ENCODE data around the gene TBCEL.

Gene TBCEL

DNA sequence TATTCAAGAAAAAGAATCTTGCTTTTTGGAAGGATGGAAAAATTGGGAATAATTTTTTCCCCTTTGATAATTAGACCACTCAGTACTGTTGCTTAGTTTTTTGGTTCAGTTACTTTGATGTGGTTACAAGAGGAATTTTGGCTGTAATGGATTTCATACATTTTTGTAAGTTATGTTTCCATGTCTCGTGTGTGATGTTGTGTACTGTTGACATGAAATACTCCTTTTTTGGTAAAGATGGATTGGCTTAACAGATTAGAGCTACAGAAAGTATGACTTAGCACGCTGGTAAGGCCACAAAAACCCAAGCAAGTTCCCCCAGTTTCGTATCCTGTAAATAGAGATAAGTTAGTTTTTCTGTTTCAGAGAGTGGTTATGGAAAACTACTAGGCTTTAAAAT, 11.9 kb downstream of the TBCEL start:
- Histone ChIP-seq H2AFZ (ENCODE audit: low read depth, low read length, severe bottlenecking) (no peak overlapping the region), H3K9me2 (replicated peaks; ENCODE audit: insufficient read depth, low read length) (no peaks in the 10 kb centered on the region), H4K20me1 (ENCODE audit: low read depth, low read length) (0 out of 2 replicates have a peak, but pooled peaks cover 12% of the 10 kb centered on the region), H3K27me3 (ENCODE audit: low read length) (no peaks in the 10 kb centered on the region), H3K27ac (ENCODE audit: low read depth, low read length) (no peak overlapping the region), H3K4me2 (ENCODE audit: low read depth, low read length, poor library complexity, severe bottlenecking) (no peak overlapping the region), H3K79me2 (ENCODE audit: insufficient read depth, low read length) (no peaks in the 10 kb centered on the region), H3F3A (ENCODE audit: insufficient read depth) (no peaks in the 10 kb centered on the region; the same call in 1 of the 2 replicates), H3K9me3 (ENCODE audit: insufficient read depth, low read length) (no peaks in the 10 kb centered on the region), H3K4me3 (ENCODE audit: insufficient read depth, low read length, poor library complexity, severe bottlenecking) (no peak overlapping the region), H3K36me3 (ENCODE audit: low read length) (no peaks in the 10 kb centered on the region), H3K9ac (ENCODE audit: low read length) (no peak overlapping the region)
- TF ChIP-seq EZH2phosphoT487 (conservative IDR thresholded peaks at IDR 0.05; ENCODE audit: low read length) (no peak), CTCF (IDR thresholded peaks at IDR 0.05; ENCODE audit: insufficient read depth, low read length, poor library complexity, severe bottlenecking) (no peak)

DNA sequence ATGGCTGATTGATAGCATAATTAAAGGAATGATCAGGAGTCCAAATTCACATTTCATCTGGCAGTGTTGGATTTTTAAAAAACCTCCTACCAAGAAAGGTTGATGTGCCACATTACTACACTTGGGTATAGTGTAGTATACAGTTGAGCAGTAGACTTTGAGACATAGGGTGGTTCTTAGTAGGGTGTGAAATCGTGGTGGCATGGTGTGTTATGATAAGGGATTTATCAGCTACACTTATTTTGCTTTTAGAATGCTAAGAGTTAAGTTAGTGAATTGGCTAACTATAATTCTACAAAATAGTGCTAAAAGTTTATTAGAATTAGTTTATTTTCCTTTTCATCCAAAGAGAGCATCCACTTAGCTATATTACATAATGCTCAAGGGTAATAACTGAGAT, 13.1 kb downstream of the TBCEL start:
- Histone ChIP-seq H3K79me2 (ENCODE audit: insufficient read depth, low read length) (no peaks in the 10 kb centered on the region), H4K20me1 (ENCODE audit: low read depth, low read length) (0 out of 2 replicates have a peak, but pooled peaks cover 12% of the 10 kb centered on the region)
- no peak for TF ChIP-seq EZH2phosphoT487 (conservative IDR thresholded peaks at IDR 0.05; ENCODE audit: low read length)
- no peak for TF ChIP-seq CTCF (IDR thresholded peaks at IDR 0.05; ENCODE audit: insufficient read depth, low read length, poor library complexity, severe bottlenecking)

DNA sequence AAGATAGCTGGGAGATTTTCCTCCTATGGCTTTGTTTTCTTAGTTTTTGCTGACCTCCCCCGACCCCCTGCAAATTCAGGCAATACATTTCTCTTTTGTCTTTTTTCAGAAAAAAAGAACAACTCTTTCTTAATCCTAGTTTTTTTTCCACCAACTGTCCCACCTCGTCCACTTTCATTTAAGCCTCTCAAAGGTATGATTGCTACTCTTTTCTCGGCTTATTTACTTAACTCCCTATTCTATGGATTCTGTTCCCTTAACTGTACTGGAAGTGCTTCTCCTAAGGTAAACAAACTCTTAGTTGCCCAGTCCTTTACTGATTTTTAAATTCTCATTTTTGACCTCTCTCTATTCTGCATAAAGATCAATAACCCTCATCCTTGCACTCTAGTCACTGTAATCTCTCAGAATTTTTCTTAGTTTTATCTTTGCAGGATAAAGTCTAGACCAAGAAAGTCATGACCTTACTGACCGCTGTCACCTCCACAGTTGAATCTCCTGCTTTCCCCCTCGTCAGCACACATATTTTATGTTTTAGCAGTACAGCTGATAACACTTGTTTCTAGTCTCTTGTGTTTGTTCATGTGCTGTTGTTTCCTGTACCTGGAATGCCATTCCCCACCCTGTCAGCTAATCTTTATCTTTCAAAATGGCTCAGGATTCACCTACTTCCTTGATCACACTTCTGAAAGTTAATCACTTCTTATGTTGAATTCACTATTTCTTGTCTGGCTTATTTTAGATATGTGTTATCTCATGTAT, 14.9 kb downstream of the TBCEL start:
- no peaks in the 10 kb centered on the region for H3K79me2 ChIP-seq (ENCODE audit: insufficient read depth, low read length)
- no peak overlapping the region for H3K4me3 ChIP-seq (ENCODE audit: insufficient read depth, low read length, poor library complexity, severe bottlenecking)
- no peak overlapping the region for H2AFZ ChIP-seq (ENCODE audit: low read depth, low read length, severe bottlenecking)
- no peak overlapping the region for H3K9ac ChIP-seq (ENCODE audit: low read length)
- no peak overlapping the region for H3K4me2 ChIP-seq (ENCODE audit: low read depth, low read length, poor library complexity, severe bottlenecking)
- no peaks in the 10 kb centered on the region for H3K36me3 ChIP-seq (ENCODE audit: low read length)
- no peaks in the 10 kb centered on the region for H3F3A ChIP-seq (ENCODE audit: insufficient read depth)
- H3K27me3 ChIP-seq (ENCODE audit: low read length): no peaks in the 10 kb centered on the region
- H4K20me1 ChIP-seq (ENCODE audit: low read depth, low read length): 0 out of 2 replicates have a peak, but pooled peaks cover 4% of the 10 kb centered on the region
- no peaks in the 10 kb centered on the region for H3K9me2 ChIP-seq (replicated peaks; ENCODE audit: insufficient read depth, low read length)
- TF ChIP-seq CTCF (IDR thresholded peaks at IDR 0.05; ENCODE audit: insufficient read depth, low read length, poor library complexity, severe bottlenecking) (no peak), EZH2phosphoT487 (conservative IDR thresholded peaks at IDR 0.05; ENCODE audit: low read length) (no peak)
- H3K27ac ChIP-seq (ENCODE audit: low read depth, low read length): no peak overlapping the region
- no peaks in the 10 kb centered on the region for H3K9me3 ChIP-seq (ENCODE audit: insufficient read depth, low read length)

More for the DNA sequence above, 13.1 kb downstream of the TBCEL start:
- no peak overlapping the region for H3K9ac ChIP-seq (ENCODE audit: low read length)
- no peak overlapping the region for H3K4me3 ChIP-seq (ENCODE audit: insufficient read depth, low read length, poor library complexity, severe bottlenecking)
- H3F3A ChIP-seq (ENCODE audit: insufficient read depth): no peaks in the 10 kb centered on the region; the same call in 1 of the 2 replicates
- no peaks in the 10 kb centered on the region for H3K27me3 ChIP-seq (ENCODE audit: low read length)
- no peaks in the 10 kb centered on the region for H3K9me2 ChIP-seq (replicated peaks; ENCODE audit: insufficient read depth, low read length)
- no peaks in the 10 kb centered on the region for H3K9me3 ChIP-seq (ENCODE audit: insufficient read depth, low read length)
- no peaks in the 10 kb centered on the region for H3K36me3 ChIP-seq (ENCODE audit: low read length)
- H2AFZ ChIP-seq (ENCODE audit: low read depth, low read length, severe bottlenecking): no peak overlapping the region
- no peak overlapping the region for H3K4me2 ChIP-seq (ENCODE audit: low read depth, low read length, poor library complexity, severe bottlenecking)
- no peak overlapping the region for H3K27ac ChIP-seq (ENCODE audit: low read depth, low read length)

All from SU-DHL-6 (cell line).